IPS-20b (cell line): ENCODE results near the gene LGMN.

ENCODE experiments used
- H3K27ac ChIP-seq: one replicate; pipeline ENCODE4 v1.5.1; 2013; ENCODE audit warnings: low read length
- H3K27me3 ChIP-seq: 2 replicates; pipeline ENCODE4 v1.6.1; 2013; ENCODE audit warnings: mild to moderate bottlenecking, low read length, inconsistent platforms; ENCODE audit not compliant: insufficient read depth
- H3K36me3 ChIP-seq: 2 replicates; pipeline ENCODE4 v1.6.1; 2013; ENCODE audit warnings: low read depth, mild to moderate bottlenecking, inconsistent platforms, low read length, moderate library complexity; ENCODE audit not compliant: insufficient read depth
- H3K4me1 ChIP-seq: 2 replicates; pipeline ENCODE4 v1.6.1; 2013; ENCODE audit warnings: mild to moderate bottlenecking, control low read depth, inconsistent platforms, low read length, moderate library complexity; ENCODE audit not compliant: insufficient read depth
- H3K4me3 ChIP-seq: 2 replicates; pipeline ENCODE4 v1.5.1; 2013; ENCODE audit warnings: mild to moderate bottlenecking, low read length, inconsistent platforms
- H3K9ac ChIP-seq: 2 replicates; pipeline ENCODE4 v1.6.1; 2013; ENCODE audit warnings: low read depth, mild to moderate bottlenecking, inconsistent platforms, low read length, moderate library complexity
- H3K9me3 ChIP-seq: 2 replicates; pipeline ENCODE4 v1.6.1; 2013; ENCODE audit warnings: mild to moderate bottlenecking, low read depth, low read length, inconsistent platforms; ENCODE audit not compliant: insufficient read depth

LGMN gene

GRCh38 chr14:92665661-92666110, 82.7 kb downstream of the LGMN start:
- Histone ChIP-seq H3K9me3 (no peaks in the 10 kb centered on the region), H3K27ac (no peak overlapping the region), H3K4me1 (no peaks in the 10 kb centered on the region), H3K4me3 (no peak overlapping the region), H3K9ac (no peak overlapping the region), H3K36me3 (no peaks in the 10 kb centered on the region), H3K27me3 (no peaks in the 10 kb centered on the region)

GRCh38 chr14:92663049-92663448, 85.4 kb downstream of the LGMN start:
- H3K27ac ChIP-seq: no peak overlapping the region
- no peaks in the 10 kb centered on the region for H3K36me3 ChIP-seq

GRCh38 chr14:92660571-92660970, 87.9 kb downstream of the LGMN start:
- H3K36me3 ChIP-seq: no peaks in the 10 kb centered on the region
- no peak overlapping the region for H3K27ac ChIP-seq
- H3K4me3 ChIP-seq: no peak overlapping the region
- no peaks in the 10 kb centered on the region for H3K9me3 ChIP-seq
- no peaks in the 10 kb centered on the region for H3K27me3 ChIP-seq
- no peaks in the 10 kb centered on the region for H3K4me1 ChIP-seq
- H3K9ac ChIP-seq: no peak overlapping the region

More at GRCh38 chr14:92663049-92663448, 85.4 kb downstream of the LGMN start:
- Histone ChIP-seq H3K9me3 (no peaks in the 10 kb centered on the region), H3K9ac (no peak overlapping the region), H3K27me3 (no peaks in the 10 kb centered on the region), H3K4me1 (no peaks in the 10 kb centered on the region), H3K4me3 (no peak overlapping the region)

GRCh38 chr14:92659765-92660561, 88.5 kb downstream of the LGMN start:
- Histone ChIP-seq H3K4me1 (no peaks in the 10 kb centered on the region), H3K27ac (no peak overlapping the region), H3K9ac (no peak overlapping the region), H3K4me3 (no peak overlapping the region), H3K36me3 (no peaks in the 10 kb centered on the region), H3K9me3 (no peaks in the 10 kb centered on the region), H3K27me3 (no peaks in the 10 kb centered on the region)

GRCh38 chr14:92658684-92659083, 89.7 kb downstream of the LGMN start:
- Histone ChIP-seq H3K4me3 (no peak overlapping the region), H3K9me3 (no peaks in the 10 kb centered on the region), H3K4me1 (no peaks in the 10 kb centered on the region), H3K9ac (no peak overlapping the region), H3K36me3 (no peaks in the 10 kb centered on the region), H3K27ac (no peak overlapping the region), H3K27me3 (no peaks in the 10 kb centered on the region)

GRCh38 chr14:92658160-92658559, 90.3 kb downstream of the LGMN start:
- Histone ChIP-seq H3K4me3 (no peak overlapping the region), H3K9ac (no peak overlapping the region), H3K9me3 (no peaks in the 10 kb centered on the region), H3K4me1 (no peaks in the 10 kb centered on the region), H3K27ac (no peak overlapping the region), H3K36me3 (no peaks in the 10 kb centered on the region), H3K27me3 (no peaks in the 10 kb centered on the region)

GRCh38 chr14:92657457-92658142, 90.8 kb downstream of the LGMN start:
- H3K27me3 ChIP-seq: no peaks in the 10 kb centered on the region
- no peaks in the 10 kb centered on the region for H3K4me1 ChIP-seq
- no peaks in the 10 kb centered on the region for H3K36me3 ChIP-seq
- no peaks in the 10 kb centered on the region for H3K9me3 ChIP-seq
- H3K27ac ChIP-seq: no peak overlapping the region
- H3K4me3 ChIP-seq: no peak overlapping the region
- no peak overlapping the region for H3K9ac ChIP-seq

GRCh38 chr14:92656306-92657081, 91.9 kb downstream of the LGMN start:
- no peak overlapping the region for H3K9ac ChIP-seq

GRCh38 chr14:92655419-92656201, 92.8 kb downstream of the LGMN start:
- Histone ChIP-seq H3K9ac (no peak overlapping the region), H3K9me3 (no peaks in the 10 kb centered on the region), H3K27ac (no peak overlapping the region), H3K27me3 (no peaks in the 10 kb centered on the region), H3K4me1 (no peaks in the 10 kb centered on the region), H3K36me3 (no peaks in the 10 kb centered on the region), H3K4me3 (no peak overlapping the region)

More at GRCh38 chr14:92656306-92657081, 91.9 kb downstream of the LGMN start:
- Histone ChIP-seq H3K9me3 (no peaks in the 10 kb centered on the region), H3K4me3 (no peak overlapping the region), H3K27ac (no peak overlapping the region), H3K4me1 (no peaks in the 10 kb centered on the region), H3K27me3 (no peaks in the 10 kb centered on the region), H3K36me3 (no peaks in the 10 kb centered on the region)

GRCh38 chr14:92654239-92654901, 94.1 kb downstream of the LGMN start:
- Histone ChIP-seq H3K4me3 (no peak overlapping the region), H3K27ac (no peak overlapping the region)

More at GRCh38 chr14:92654239-92654901, 94.1 kb downstream of the LGMN start:
- Histone ChIP-seq H3K4me1 (no peaks in the 10 kb centered on the region), H3K9me3 (no peaks in the 10 kb centered on the region), H3K9ac (no peak overlapping the region), H3K36me3 (no peaks in the 10 kb centered on the region), H3K27me3 (no peaks in the 10 kb centered on the region)
